Smooth muscle cell of the pulmonary artery (primary cell): ENCODE results near the gene LGR4. TPM values are rescaled to one million over a fixed set of nuclear protein-coding genes. Genes with fewer than 3 reads are reported as not detected.

Experiments
- total RNA-seq: library from RNA; depleted of rRNA; stranded (reverse); fragments of >200 nt; gene quantifications from 2 replicates; pipeline ENCODE4 v1.2.3, GENCODE V29; 2014

Gene LGR4, protein sequence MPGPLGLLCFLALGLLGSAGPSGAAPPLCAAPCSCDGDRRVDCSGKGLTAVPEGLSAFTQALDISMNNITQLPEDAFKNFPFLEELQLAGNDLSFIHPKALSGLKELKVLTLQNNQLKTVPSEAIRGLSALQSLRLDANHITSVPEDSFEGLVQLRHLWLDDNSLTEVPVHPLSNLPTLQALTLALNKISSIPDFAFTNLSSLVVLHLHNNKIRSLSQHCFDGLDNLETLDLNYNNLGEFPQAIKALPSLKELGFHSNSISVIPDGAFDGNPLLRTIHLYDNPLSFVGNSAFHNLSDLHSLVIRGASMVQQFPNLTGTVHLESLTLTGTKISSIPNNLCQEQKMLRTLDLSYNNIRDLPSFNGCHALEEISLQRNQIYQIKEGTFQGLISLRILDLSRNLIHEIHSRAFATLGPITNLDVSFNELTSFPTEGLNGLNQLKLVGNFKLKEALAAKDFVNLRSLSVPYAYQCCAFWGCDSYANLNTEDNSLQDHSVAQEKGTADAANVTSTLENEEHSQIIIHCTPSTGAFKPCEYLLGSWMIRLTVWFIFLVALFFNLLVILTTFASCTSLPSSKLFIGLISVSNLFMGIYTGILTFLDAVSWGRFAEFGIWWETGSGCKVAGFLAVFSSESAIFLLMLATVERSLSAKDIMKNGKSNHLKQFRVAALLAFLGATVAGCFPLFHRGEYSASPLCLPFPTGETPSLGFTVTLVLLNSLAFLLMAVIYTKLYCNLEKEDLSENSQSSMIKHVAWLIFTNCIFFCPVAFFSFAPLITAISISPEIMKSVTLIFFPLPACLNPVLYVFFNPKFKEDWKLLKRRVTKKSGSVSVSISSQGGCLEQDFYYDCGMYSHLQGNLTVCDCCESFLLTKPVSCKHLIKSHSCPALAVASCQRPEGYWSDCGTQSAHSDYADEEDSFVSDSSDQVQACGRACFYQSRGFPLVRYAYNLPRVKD
- 39.6 and 43.1 TPM in 2 replicates for total RNA-seq

DNA sequence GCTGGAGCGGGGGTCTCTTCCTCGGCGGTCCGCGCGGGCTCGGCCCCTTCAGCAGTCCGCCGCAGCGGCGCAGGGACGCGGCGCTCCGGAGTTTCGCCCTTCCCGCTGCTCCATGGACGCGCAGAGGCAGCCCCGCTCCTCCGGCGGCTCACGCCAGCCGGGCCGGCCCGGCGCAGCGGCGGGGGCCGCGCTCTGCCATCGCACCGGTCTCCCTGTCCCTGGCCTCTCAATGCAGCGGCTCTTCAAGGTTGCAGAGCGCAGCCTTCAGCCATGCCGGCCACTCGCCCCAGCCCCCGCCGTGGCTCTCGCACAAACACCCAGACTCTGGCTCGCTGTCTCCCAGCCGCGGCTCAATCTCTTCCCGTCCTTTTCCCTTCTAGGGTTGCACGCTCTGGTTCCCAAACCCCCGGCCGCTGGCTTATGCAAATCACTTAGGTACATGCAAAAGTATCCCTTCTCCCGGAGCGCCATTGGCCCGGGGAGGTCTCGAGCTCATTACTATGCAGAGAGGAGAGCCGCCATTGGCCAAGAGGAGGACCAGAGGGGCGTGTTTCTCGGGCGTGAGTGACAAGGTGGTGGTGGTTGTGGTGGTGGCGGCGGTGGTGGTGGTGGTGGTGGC lies at the start of gene LGR4:
Gene LGR4 (minus strand): TSS at position 393 of the 619 bp plus-strand sequence. CDS start 488 bp downstream, outside the sequence.

DNA sequence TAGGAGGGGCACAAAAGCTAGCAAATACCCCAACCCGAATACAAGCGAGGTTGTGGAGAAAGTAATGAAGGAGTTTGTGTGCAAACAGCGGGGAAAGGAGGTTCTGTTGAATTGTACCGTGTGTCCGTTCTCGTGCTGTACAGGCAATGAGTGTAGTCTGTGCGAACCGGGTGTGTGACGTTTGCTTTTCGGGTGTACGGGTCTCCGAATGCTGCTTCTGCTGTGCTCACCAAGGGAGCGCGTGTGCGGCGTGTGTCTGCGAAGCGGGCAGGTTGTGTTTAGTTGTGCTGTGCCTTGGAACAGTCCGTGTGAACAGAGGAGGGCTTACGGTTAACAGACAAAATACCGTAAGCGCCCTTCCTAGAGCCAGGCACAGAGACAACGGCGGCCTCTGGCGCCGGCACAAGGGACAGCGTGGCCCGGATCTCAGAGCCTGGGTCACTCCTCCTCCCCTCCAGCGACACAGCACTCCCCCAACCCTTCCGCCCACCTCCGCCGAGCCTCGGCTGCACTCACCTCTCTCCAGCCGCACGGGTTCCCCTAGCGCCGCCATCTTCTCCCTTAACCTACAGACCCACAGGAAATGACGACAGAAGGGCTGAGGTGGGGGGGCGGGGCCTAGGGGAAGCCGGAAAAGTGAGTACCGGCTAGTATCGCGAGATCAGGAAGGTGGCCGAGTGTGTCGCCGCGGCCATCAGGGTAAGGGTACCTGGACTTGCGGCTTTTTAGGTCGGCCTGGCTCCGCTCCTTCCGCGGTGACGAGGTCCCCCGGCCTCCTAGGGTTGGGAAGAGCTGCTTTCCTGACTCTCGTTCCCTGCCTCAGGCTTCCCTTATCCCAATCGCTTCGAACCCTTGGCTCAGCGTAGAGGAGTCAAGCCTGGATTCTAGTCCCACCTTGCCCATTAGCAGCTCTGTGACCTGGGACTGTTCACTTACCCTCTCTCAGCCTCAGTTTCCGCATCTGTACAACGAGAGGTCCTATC lies 33.9 kb upstream of the LGR4 start, which contains the start of gene LIN7C:
Gene LIN7C (minus strand): TSS at position 570 of the 983 bp plus-strand sequence. CDS start 17 bp downstream, at position 553.

DNA sequence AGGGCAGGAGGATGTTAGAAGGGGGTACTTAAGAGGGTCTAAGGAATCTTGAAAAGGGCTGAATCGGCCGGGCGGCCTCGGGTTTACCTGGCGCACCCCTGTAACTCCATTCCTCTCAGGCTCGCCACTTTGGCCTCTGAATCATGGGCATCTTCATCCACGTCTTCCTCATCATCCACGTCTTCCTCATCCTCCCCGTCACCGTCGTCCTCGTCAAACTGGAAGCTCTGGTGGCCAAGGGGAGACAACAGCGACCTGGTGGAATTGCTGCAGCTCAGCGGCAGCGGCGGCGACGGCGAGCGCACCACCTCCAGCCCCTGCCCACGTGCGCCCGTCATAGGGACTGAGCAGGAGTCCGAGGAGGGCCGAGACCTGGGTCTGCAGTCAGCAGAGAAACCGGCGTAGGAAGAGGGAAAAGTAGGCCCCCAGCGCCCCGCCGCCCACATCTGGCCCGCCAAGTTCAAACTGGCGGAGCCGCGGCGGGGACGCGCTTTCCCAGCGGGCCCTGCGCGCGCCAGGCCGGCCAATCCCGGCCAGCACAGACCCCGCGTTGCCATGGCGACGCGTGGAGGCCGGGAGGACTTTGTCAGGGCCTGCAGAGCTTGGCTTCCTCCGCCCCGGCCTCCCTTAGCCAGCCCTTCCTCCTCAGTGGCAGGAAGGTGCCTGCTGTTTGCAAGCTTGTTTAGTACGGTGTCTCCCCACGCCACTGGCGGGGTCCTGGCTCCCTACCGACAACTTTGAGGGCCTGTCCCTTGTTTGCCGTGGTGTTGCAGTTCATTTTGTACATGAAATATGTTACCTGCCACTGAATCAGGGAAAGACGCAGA lies 109.6 kb downstream of the LGR4 start, which contains the start of gene CCDC34:
Gene CCDC34 (minus strand): TSS at position 467 of the 827 bp plus-strand sequence. CDS start 21 bp downstream, at position 446.

Other genes with a start within 250 kb of the LGR4 start
- 2.9 and 5.1 TPM in 2 replicates for gene CCDC34, start 109.6 kb downstream of the LGR4 start, total RNA-seq
- 36.8 and 50.1 TPM in 2 replicates for gene LIN7C, start 34.0 kb upstream of the LGR4 start, total RNA-seq
- 26.9 and 44.0 TPM in 2 replicates for gene BDNF, start 227.7 kb upstream of the LGR4 start, total RNA-seq